CD4-positive, alpha-beta T cell (primary cell): ENCODE measurements around the gene S100A16. TPM values are rescaled to one million over a fixed set of nuclear protein-coding genes. Genes with fewer than 3 reads are reported as not detected.
A peak's percentile ranks its signal among the peaks of the same experiment; 100 is the strongest.
"Not testable (repeated sequence)": the region's sequence is repeated elsewhere in the genome, so short reads cannot be mapped to it uniquely, and the experiment has no call there.

Experiments used
- ATAC-seq: fragments of 200-7000 bp; cut with Tn5 transposase; one replicate; pipeline ENCODE4 v1.10.0; 2022; ENCODE audit warnings: mild to moderate bottlenecking; ENCODE audit not compliant: poor library complexity
- CTCF ChIA-PET: fragments of 350-600 bp; sonication (Branson Sonifier 250); formaldehyde crosslinking; loops from one replicate; lab custom pipeline; 2021; ENCODE audit warnings: antibody characterized with exemption, inconsistent platforms; lab: Charles Lee
- POLR2A ChIA-PET: fragments of 350-600 bp; sonication (Branson Sonifier 250); formaldehyde crosslinking; loops from one replicate; lab custom pipeline; 2021; ENCODE audit warnings: antibody characterized with exemption, inconsistent platforms; lab: Charles Lee
- DNase-seq, 14 experiments: peaks; one replicate each; pipeline ENCODE4 v3.0.0-alpha.2; 2013 to 2020; ENCODE audit warnings: mixed read lengths in 2 of 14
- H3K27ac ChIP-seq, 2 donors: one replicate each; pipeline versions ENCODE4 v1.5.1 to v1.7.0; 2013; ENCODE audit warnings: low read length in 2 of 2, low read depth in 1 of 2, mild to moderate bottlenecking in 1 of 2
- H3K27me3 ChIP-seq, 2 experiments: 1 replicate in 1 of 2; 2 replicates in 1 of 2; pipeline versions ENCODE4 v1.6.1 to v1.7.0; 2013; ENCODE audit warnings: low read length in 2 of 2, control low read depth in 1 of 2, mild to moderate bottlenecking in 1 of 2, moderate library complexity in 1 of 2; ENCODE audit not compliant: insufficient read depth in 2 of 2, control insufficient read depth in 1 of 2
- H3K36me3 ChIP-seq: one replicate; pipeline ENCODE4 v1.6.1; 2013; ENCODE audit warnings: low read length, control low read depth; ENCODE audit not compliant: insufficient read depth
- H3K4me1 ChIP-seq: one replicate; pipeline ENCODE4 v1.6.1; 2013; ENCODE audit warnings: low read length, control low read depth; ENCODE audit not compliant: insufficient read depth
- H3K4me3 ChIP-seq: one replicate; pipeline ENCODE4 v1.5.1; 2013; ENCODE audit warnings: mild to moderate bottlenecking, low read length, moderate library complexity
- H3K9me3 ChIP-seq, 2 experiments: 1 replicate in 1 of 2; 2 replicates in 1 of 2; pipeline versions ENCODE4 v1.6.1 to v1.7.0; 2013; ENCODE audit warnings: low read length in 2 of 2, mild to moderate bottlenecking in 2 of 2, control low read depth in 1 of 2, moderate library complexity in 1 of 2; ENCODE audit not compliant: control insufficient read depth in 1 of 2, insufficient read depth in 1 of 2
- H3K27ac Mint-ChIP-seq: one replicate; pipeline ENCODE4 v1.8.0; 2020; ENCODE audit warnings: mixed read lengths
- H3K27me3 Mint-ChIP-seq: one replicate; pipeline ENCODE4 v1.8.0; 2021; ENCODE audit warnings: mixed read lengths
- H3K36me3 Mint-ChIP-seq: one replicate; pipeline ENCODE4 v1.8.0; 2021; ENCODE audit warnings: low read depth, mixed read lengths
- H3K4me1 Mint-ChIP-seq: one replicate; pipeline ENCODE4 v1.8.0; 2021; ENCODE audit warnings: low read depth, mixed read lengths
- H3K4me3 Mint-ChIP-seq: one replicate; pipeline ENCODE4 v1.8.0; 2020; ENCODE audit warnings: mild to moderate bottlenecking, mixed read lengths
- H3K9me3 Mint-ChIP-seq: one replicate; pipeline ENCODE4 v1.8.0; 2020; ENCODE audit warnings: mixed read lengths
- CTCF ChIP-seq: fragments of 200-600 bp; IDR thresholded peaks from one replicate; pipeline ENCODE4 v1.8.0; 2022; ENCODE audit warnings: antibody characterized with exemption, mild to moderate bottlenecking
- intact Hi-C, 2 experiments: fragments of 100-400 bp; cut with DNase I in 1 of 2; cut with micrococcal nuclease in 1 of 2; formaldehyde crosslinking; loops; one replicate each; pipeline versions ENCODE4 v1.15.1 to v1.9.0; 2023 to 2025; cut with DNase I, micrococcal nuclease
- total RNA-seq, 174 experiments: library from RNA in 2 of 174; stranded (reverse) in 2 of 174; gene quantifications; one replicate each; pipeline ENCODE4 v1.2.3 and lab custom pipeline; 2021 to 2026

Gene S100A16
- total RNA-seq, 2 experiments from 2014 or later: not detected

GRCh38 chr1:153597206-153597605, 15.7 kb downstream of the S100A16 start:
- DNase-seq (peak in 2 of 14 experiments; percentile 29 to 48), ATAC-seq (no peak)
- peaks cover 12% of the 10 kb centered on the region for H3K4me1 ChIP-seq
- H3K27ac ChIP-seq: no peak overlapping the region
- H3K36me3 Mint-ChIP-seq: no peaks in the 10 kb centered on the region
- H3K27me3 ChIP-seq: no peaks in the 10 kb centered on the region
- no peak for TF ChIP-seq CTCF
- H3K36me3 ChIP-seq: no peaks in the 10 kb centered on the region
- no peaks in the 10 kb centered on the region for H3K27me3 Mint-ChIP-seq
- CTCF ChIA-PET: no interaction called here
- no peaks in the 10 kb centered on the region for H3K9me3 ChIP-seq
- H3K9me3 Mint-ChIP-seq: no peaks in the 10 kb centered on the region
- no peak overlapping the region for H3K4me3 Mint-ChIP-seq
- POLR2A ChIA-PET: interaction anchor here (1.0 kb wide), 1 partner anchor 167 kb away, joined by 3 read pairs; no protein-coding TSS in a partner anchor
- intact Hi-C loops: no loop called here
- no peak overlapping the region for H3K4me3 ChIP-seq
- H3K27ac Mint-ChIP-seq: no peak overlapping the region
- peaks cover 5% of the 10 kb centered on the region for H3K4me1 Mint-ChIP-seq

GRCh38 chr1:153592748-153593147, 20.2 kb downstream of the S100A16 start:
- no peak for TF ChIP-seq CTCF
- intact Hi-C loops: no loop called here
- Mint-ChIP-seq H3K4me3 (no peak overlapping the region), H3K9me3 (no peaks in the 10 kb centered on the region), H3K27ac (no peak overlapping the region), H3K4me1 (no peaks in the 10 kb centered on the region), H3K36me3 (no peaks in the 10 kb centered on the region), H3K27me3 (no peaks in the 10 kb centered on the region)
- Histone ChIP-seq H3K4me1 (peaks cover 6% of the 10 kb centered on the region), H3K36me3 (no peaks in the 10 kb centered on the region), H3K27me3 (no peaks in the 10 kb centered on the region), H3K9me3 (no peaks in the 10 kb centered on the region), H3K27ac (no peak overlapping the region), H3K4me3 (no peak overlapping the region)
- DNase-seq: no peak
- ATAC-seq: no peak
- POLR2A ChIA-PET: no interaction called here
- CTCF ChIA-PET: no interaction called here

GRCh38 chr1:153588482-153588881, 24.5 kb downstream of the S100A16 start:
- Mint-ChIP-seq H3K4me3 (no peak overlapping the region), H3K9me3 (no peaks in the 10 kb centered on the region), H3K4me1 (no peaks in the 10 kb centered on the region), H3K36me3 (no peaks in the 10 kb centered on the region), H3K27ac (no peak overlapping the region), H3K27me3 (no peaks in the 10 kb centered on the region)
- DNase-seq (no peak), ATAC-seq (no peak)
- Histone ChIP-seq H3K4me3 (no peak overlapping the region), H3K27ac (no peak overlapping the region), H3K9me3 (no peaks in the 10 kb centered on the region), H3K36me3 (no peaks in the 10 kb centered on the region), H3K27me3 (no peaks in the 10 kb centered on the region), H3K4me1 (no peaks in the 10 kb centered on the region)
- CTCF ChIA-PET: no interaction called here
- intact Hi-C loops: no loop called here
- TF ChIP-seq CTCF: no peak
- POLR2A ChIA-PET: interaction anchor here (0.5 kb wide), 1 partner anchor 404 kb away, joined by 3 read pairs; no protein-coding TSS in a partner anchor

- H3K9me3 ChIP-seq, CTCF ChIA-PET, H3K27me3 Mint-ChIP-seq, DNase-seq, H3K36me3 ChIP-seq, POLR2A ChIA-PET, intact Hi-C loops, ATAC-seq, H3K4me1 ChIP-seq, H3K4me3 Mint-ChIP-seq, H3K9me3 Mint-ChIP-seq, H3K36me3 Mint-ChIP-seq, H3K27ac ChIP-seq, H3K4me1 Mint-ChIP-seq, H3K27me3 ChIP-seq, H3K4me3 ChIP-seq, H3K27ac Mint-ChIP-seq: not testable (repeated sequence)
These were observed 24.9 kb downstream of the S100A16 start for GRCh38 chr1:153588033-153588432.
